T follicular helper cell (primary cell): ENCODE results near the gene KATNIP.
"Not testable (repeated sequence)": the region's sequence is repeated elsewhere in the genome, so short reads cannot be mapped to it uniquely, and the experiment has no call there.

Experiments used
- DNase-seq: peaks from one replicate; pipeline ENCODE4 v3.0.0-alpha.2; 2020; ENCODE audit warnings: low read depth

Gene KATNIP

GRCh38 chr16:27538528-27538927 is 11.4 kb upstream of the KATNIP start:
- DNase-seq, result no peak

- no peak for DNase-seq
These were observed 10.8 kb upstream of the KATNIP start for GRCh38 chr16:27539120-27539519.

GRCh38 chr16:27539636-27540035 is 10.3 kb upstream of the KATNIP start:
- DNase-seq, result no peak

GRCh38 chr16:27543801-27544200 is 6.1 kb upstream of the KATNIP start:
- DNase-seq, result no peak

- DNase-seq, result no peak
These were observed 5.3 kb upstream of the KATNIP start for GRCh38 chr16:27544671-27545070.

GRCh38 chr16:27547134-27547533 is 2.8 kb upstream of the KATNIP start:
- DNase-seq, result no peak

GRCh38 chr16:27547851-27548250 is 2.1 kb upstream of the KATNIP start:
- DNase-seq, result no peak

GRCh38 chr16:27549464-27549745 is 539 bp upstream of the KATNIP start:
- no peak for DNase-seq

GRCh38 chr16:27550582-27550920 is 607 bp downstream of the KATNIP start:
- DNase-seq, result no peak

- DNase-seq, result no peak
These were observed 1.1 kb downstream of the KATNIP start for GRCh38 chr16:27551036-27551435.

- no peak for DNase-seq
These were observed 6.5 kb downstream of the KATNIP start for GRCh38 chr16:27556471-27556870.

- no peak for DNase-seq
These were observed 8.5 kb downstream of the KATNIP start for GRCh38 chr16:27558434-27558833.

- no peak for DNase-seq
These were observed 9.0 kb downstream of the KATNIP start for GRCh38 chr16:27558932-27559331.

GRCh38 chr16:27561216-27561615 is 11.3 kb downstream of the KATNIP start:
- no peak for DNase-seq

GRCh38 chr16:27564224-27564623 is 14.3 kb downstream of the KATNIP start:
- no peak for DNase-seq

GRCh38 chr16:27566417-27566816 is 16.5 kb downstream of the KATNIP start:
- no peak for DNase-seq

GRCh38 chr16:27568077-27568476 is 18.1 kb downstream of the KATNIP start:
- no peak for DNase-seq

- DNase-seq, result not testable (repeated sequence)
These were observed 21.0 kb downstream of the KATNIP start for GRCh38 chr16:27570986-27571385.

- no peak for DNase-seq
These were observed 21.7 kb downstream of the KATNIP start for GRCh38 chr16:27571433-27572326.

- no peak for DNase-seq
These were observed 22.8 kb downstream of the KATNIP start for GRCh38 chr16:27572711-27573110.

GRCh38 chr16:27576729-27577128 is 26.8 kb downstream of the KATNIP start:
- DNase-seq, result no peak

- no peak for DNase-seq
These were observed 29.4 kb downstream of the KATNIP start for GRCh38 chr16:27579087-27579980.

GRCh38 chr16:27582883-27583282 is 32.9 kb downstream of the KATNIP start:
- DNase-seq, result no peak
